GM18511 (cell line): Measurements from ENCODE around the gene MED15.
"Not testable (repeated sequence)": the region's sequence is repeated elsewhere in the genome, so short reads cannot be mapped to it uniquely, and the experiment has no call there.

Experiments
- ATAC-seq: cut with Tn5 transposase; IDR thresholded peaks from one replicate; pipeline ENCODE4 v1.9.1; 2021; ENCODE audit warnings: mild to moderate bottlenecking, moderate library complexity; ENCODE audit not compliant: unreplicated experiment

MED15 gene, protein sequence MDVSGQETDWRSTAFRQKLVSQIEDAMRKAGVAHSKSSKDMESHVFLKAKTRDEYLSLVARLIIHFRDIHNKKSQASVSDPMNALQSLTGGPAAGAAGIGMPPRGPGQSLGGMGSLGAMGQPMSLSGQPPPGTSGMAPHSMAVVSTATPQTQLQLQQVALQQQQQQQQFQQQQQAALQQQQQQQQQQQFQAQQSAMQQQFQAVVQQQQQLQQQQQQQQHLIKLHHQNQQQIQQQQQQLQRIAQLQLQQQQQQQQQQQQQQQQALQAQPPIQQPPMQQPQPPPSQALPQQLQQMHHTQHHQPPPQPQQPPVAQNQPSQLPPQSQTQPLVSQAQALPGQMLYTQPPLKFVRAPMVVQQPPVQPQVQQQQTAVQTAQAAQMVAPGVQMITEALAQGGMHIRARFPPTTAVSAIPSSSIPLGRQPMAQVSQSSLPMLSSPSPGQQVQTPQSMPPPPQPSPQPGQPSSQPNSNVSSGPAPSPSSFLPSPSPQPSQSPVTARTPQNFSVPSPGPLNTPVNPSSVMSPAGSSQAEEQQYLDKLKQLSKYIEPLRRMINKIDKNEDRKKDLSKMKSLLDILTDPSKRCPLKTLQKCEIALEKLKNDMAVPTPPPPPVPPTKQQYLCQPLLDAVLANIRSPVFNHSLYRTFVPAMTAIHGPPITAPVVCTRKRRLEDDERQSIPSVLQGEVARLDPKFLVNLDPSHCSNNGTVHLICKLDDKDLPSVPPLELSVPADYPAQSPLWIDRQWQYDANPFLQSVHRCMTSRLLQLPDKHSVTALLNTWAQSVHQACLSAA

DNA sequence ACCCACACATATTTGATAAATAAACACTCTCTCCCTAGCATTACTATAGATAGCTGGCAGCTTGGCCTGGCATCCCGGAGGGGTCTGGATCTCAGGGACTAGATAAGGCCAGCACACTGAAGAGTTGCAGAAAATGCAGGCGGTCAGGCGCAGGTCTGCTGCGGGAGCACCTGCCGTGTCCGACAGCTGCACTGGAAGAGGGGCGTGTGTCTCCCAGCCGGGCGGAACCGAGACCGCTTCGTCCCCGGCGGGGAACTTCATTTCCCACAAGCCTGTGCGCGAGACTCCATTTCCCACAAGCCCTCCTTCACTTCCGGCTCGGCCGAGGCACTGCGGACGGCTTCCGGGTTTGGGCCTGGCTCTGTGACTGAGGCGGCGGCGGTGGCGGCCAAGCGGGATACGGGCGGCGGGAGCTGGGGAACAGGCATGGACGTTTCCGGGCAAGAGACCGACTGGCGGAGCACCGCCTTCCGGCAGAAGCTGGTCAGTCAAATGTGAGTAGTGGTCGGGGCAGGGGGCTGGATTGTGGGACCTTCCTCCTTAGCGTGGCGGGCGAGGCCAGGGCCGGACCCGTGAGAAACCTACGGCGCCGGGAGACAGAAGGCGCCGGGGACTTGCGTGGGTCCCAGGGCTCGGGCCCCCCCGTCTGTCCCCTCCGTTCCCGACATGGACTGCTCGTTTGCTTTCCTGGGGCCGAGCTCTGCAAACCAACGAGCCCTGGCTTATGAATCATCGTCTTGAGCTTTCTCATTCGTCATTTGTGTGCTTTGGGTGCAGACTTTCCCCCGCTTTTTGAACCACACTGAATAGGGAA is at the start of gene MED15:
TSS of gene MED15 (plus strand) at position 358 of the 814 bp plus-strand sequence. CDS start at position 427, 69 bp downstream.
- peak; percentile 81 for ATAC-seq

DNA sequence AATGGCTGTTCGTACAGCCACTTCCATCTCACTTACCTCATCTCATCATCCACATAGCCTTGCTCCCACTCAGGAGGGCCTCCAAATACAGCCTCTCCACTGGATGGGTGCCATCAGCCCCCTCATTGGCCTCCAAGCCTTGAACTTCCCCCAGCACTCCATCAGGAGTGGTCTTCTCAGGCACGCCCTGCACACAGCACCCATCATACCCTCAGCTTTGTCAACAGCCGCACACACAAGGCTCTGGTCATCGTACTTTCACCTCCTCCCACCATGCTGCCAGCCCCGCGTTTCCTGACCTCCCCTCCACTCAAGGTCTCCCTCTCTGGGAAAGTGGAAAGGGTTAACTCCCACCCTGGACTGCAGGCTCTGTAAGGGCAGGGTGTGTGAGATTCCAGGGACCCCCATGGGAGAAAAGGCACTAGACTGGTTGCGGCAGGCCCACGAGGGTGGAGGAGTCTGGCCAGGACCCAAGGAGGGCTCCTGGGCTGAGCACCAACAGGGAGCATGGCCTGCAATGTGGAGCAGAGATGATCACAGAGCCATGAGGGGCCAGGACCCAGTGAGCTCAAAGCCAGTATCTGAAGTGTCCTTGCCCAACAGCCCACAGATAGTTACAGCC is 48.8 kb upstream of the MED15 start:
- no peak for ATAC-seq

DNA sequence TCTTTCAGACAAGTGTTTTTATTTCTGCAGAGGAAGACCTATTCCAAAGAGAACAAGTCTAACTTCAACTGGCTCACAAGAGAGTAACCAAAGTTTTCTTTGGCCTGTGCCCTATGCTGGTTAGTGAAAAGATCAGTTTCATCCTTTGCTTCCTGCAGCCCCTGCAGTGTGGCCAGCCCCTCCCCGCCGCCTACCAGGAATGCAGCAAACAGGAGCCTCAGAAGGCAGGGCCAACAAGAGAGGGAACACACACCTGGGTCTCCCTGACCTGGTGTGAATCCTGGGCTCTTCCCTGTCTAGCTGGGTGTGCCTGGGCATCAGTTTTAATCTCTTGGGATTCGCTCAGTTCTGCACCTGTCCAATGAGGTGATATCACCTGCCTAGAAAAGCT is 48.3 kb upstream of the MED15 start:
- no peak for ATAC-seq

DNA sequence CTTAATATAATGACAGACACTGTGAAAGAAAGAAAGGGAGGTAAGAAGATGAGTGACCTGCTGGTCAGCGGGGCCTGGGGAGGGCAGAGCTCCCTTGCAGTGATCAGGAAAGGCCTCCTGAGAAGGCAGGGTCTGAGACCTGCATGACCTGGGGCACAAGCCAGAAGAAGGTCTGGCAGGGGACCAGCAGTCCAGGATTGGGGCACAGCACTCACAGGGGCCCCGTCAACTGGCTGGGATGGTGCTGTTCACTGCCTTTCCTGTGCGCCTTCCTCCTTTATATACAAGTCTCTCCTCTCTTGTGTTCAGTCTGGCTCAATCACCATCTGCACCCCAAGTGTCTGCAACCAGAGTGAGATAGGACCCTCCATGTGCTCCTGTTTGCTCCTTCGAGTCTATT is 47.5 kb upstream of the MED15 start:
- ATAC-seq, result no peak

DNA sequence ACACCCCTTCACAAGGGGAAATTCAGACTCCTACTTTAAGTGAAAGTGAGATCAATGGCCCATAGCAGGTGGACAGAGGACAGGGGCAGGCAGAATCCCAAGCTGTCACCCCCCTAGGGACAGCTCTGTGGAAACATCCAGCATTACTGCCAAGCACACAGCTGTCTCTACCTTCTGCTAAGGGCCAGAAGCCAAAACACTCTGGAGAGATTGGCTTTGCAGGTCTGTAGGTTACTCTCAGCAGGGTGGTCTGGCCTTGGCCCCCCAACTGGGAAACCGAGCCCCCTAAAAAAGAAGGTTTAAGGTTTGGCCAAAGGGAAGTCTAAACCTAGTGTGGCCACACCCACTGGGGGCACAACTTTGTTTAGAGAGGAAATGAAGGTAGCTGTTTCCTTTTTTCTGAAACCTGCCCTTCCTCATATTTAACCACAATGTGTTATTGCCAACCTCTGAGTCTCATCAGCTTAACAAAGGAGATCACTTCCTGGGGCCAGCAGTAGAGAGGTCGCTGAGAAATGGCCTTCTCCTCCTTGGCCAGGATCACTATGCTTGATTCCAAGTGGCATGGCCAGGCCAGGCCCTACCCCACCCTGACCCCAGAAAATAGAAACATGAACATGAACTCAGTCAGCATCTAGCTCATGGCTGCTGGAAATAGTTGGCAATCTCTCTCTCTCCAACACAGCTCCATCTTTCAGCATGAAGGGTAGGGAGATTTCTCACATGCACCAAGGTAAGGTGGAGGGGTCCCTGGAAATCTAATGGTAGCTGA is 43.9 kb upstream of the MED15 start:
- no peak for ATAC-seq

DNA sequence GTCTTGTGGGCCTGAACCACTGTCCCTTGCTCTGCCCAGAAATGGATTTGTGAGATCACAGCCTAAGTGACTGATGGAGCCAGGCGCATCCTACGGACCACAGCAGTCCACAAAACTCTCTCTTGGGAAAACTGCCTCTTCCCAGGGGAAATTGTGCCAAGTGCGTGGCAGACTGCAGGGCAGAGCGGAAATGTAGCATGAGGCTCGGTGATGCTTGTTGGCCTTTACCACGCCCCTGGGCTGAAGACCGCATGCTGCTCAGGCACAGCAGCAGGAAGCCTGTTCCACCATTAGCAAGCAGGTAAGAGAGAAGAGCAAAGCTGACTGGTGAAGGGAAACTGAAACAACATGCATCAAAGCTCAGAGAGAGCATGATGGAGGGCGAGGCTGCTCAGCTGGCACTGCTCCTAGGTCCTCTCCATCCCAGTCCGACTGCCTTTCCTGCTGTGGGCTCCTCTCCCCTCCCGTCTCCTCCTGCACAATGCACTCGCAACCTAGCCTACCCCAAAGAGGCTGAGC is 43.3 kb upstream of the MED15 start:
- ATAC-seq, result no peak

DNA sequence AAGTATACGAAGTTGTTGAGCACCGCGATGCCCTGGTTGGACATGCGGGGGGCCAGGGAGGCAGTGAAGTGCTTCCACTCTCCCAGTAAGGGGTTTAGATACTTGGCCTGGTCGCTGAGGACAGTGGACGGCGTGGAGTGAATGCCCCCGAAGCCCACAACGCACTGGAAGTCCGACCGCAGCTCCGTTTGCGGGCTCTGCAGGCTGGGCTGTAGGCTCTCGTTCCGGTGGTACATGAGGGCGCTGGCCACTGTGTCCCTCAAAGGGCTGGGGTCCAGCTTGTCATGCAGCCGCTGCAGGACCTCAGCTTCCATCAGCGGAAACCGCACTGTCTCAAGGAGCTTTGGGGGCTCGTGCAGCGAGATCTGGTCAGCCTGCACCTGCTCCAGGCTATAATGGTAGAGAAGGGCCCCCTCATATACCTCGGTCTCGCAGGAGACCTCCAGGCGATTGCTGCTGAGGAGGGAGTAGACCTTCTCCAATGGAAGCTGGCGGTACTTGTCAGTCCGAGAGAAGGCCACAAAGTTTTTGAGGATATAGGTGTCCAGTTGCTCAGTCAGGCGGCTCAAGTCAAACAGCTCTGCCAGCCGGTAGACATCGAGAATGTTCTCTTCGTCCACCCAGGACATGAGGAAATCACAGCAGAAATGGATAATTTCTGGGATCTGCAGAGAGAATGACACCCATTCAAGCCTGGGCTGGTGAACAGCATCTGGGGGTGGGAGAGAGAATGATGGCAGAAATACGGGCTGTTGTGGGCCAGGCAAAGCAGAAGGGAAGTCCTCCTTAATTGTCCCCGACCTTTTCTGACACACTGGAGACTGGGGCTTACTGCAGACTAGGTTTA is 42.3 kb upstream of the MED15 start:
- ATAC-seq, result no peak

DNA sequence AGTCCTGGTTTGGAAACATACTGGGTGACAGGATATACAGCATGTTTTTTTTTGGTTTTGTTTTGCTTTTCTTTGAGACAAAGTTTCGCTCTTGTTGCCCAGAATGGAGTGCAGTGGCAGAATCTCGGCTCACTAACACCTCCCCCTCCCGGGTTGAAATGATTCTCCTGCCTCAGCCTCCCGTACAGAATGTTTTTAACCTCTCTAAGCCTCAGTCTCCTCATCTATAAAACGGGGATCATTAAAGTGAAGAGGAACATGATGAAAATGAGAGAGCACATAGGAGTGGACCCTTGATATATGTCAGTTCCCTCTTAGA is 41.7 kb upstream of the MED15 start:
- ATAC-seq, result no peak

DNA sequence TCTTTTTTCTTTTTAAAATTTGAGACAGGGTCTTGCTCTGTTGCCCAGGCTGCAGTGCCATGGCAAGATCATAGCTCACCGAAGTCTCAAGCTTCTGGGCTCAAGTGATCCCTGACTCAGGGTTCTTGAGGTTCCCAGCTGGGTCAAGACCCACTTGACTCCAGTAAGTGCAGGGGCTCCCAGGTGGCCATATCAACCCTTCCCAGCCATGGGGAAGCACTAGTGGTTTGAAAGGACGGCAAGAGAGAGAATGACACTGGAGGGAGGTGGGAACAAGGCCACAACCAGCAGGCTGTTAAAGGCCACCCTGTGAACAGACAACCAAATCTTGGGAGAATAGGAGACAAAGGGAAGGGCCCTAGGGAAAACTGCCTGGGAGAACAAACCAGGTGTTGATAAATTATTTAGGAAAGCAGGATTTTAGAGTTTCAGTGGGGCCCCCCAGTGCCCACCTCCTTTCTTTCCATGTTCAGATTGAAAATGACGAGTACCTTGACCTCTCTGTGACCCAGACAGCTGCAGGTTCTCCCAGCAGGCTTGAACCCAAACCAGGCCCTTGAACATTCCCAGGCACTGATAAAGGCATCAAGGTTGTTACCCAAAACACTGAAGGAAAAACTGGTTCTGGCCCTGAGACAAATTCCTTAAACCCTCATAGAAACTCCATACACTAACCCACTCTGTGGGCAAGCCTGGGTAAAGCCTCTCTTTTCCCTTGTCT is 40.6 kb upstream of the MED15 start:
- no peak for ATAC-seq

DNA sequence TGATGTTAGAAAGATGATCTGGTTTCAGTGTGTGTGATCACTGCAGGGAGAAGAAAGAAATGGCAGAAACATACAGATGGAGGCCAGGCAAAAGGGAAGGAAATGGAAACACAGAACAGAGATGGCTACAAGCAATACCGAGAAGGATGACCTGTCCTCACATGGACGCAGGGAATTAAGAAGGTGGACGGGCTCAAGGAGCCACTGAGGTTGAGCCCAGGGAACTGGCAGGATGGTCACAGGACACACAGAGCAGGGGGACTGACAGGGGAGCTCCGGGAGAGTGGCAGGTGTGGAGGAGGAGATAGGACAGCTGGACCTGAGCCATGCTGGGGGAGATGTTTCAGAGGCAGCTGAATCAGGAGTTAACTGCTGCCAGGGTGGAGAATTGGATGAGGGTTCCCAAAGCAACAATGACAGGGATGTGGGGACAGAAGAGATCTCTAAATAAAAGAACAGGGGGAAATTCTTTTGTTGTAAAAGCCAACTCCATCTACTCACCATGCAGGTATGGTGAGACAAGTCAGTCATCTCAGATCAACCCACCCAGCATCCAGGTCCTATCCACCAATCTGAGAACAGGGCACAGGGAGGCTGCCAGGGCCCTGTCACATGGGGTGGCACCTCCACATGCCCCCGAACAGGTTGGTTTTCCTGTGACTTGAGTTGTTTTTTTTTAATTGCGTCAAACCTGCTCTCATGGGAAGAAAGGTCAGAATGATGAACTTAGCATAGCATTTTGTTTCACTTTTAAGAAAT is 38.1 kb upstream of the MED15 start:
- ATAC-seq, result no peak

DNA sequence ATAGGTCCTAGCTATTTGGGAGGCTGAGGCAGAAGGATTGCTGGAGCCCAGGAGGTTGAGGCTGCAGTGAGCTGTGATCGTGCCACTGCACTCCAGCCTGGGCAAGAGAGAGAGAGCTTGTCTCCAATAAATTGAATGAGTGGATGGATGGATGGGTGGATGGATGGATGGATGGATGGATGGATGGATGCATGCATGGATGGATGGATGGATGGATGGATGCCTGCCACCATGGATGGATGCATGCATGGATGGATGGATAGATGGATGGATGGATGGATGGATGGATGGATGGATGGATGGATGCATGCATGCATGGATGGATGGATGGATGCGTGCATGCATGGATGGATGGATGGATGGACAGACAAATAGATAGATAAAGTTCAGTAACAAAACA is 36.9 kb upstream of the MED15 start:
- not testable (repeated sequence) for ATAC-seq

DNA sequence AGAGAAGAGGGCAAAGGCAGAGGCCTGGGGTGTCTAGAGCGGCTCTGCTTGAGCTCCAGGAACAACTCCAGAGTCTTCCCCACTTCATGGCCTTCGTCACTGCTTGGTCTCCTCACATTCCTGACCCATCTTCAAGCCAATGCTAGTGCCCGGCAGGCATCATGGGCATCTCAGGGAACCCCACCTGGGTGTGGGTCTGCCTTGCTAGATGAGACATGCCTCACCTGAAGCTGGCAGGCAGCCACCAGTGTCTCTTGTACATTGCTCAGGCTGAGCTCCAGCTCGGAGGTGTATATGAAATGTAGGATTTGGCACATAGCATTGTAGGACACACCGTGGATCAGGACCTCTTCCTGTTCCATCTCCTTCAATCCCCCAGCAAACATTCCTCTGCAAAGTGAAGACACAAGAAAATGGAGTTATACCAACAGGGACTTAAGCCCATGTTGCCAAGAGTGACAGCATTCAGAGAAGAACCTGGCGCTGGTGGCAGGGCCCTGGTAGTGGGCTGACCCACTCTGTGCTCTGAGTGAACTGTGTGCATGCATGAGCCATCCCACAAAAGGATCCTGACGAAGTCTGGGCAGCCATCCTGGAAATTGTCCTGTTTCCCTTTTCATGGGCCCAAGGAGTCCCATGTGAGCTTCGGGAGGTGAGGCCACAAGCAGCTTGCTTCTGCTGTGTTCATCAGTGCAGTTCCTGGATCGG is 36.1 kb upstream of the MED15 start:
- ATAC-seq, result no peak

DNA sequence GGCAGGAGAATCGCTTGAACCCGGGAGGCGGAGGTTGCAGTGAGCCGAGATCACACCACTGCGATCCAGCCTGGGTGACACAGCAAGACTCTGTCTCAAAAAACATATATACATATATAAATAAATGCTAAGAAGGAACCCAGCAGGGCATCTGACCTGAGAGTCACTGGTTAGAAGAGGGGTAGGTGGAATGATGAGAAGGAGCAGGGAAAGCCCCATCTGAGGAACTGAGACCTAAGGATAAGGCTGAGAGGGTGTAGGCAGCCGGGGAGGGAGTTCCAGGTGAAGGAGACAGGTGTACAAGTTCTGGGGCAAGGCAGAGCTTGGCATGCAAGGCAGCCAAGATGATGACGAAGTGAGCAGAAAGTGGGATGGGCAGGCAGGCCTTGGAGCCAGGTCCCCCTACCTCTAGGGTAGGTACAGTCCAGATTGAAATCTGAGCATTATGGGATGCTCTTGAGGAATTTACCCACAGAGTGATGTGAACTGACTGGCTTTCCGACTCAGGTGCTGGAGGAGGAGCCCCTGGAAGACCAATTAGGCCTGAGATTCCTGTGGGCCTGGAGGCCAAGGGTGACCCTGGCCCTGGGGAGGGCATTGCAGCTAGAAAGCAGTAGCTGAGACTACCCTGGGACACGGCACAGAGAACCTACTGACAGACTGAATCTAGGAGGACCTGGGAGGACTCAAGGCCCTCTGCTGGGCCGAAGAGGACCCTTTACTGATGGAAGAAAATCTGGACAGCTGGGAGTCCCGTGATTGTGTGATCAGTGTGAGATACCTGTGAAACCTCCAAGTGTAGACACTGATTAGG is 34.6 kb upstream of the MED15 start:
- no peak for ATAC-seq

DNA sequence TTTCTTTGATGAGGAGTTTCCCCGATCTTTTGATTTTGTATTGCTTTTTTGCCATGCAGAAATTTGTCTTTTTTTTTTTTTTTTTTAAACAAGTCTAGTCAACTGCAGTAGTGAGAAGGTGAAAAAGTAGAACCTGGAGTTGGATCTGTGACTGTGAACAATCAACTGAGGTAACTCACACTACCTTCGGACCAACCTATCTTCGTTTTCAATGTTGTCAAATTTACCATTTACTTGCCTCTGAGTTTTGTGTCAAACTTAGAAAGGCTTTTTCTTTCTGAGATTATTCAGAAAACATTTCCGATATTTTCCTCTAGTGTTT is 32.3 kb upstream of the MED15 start:
- ATAC-seq, result no peak

DNA sequence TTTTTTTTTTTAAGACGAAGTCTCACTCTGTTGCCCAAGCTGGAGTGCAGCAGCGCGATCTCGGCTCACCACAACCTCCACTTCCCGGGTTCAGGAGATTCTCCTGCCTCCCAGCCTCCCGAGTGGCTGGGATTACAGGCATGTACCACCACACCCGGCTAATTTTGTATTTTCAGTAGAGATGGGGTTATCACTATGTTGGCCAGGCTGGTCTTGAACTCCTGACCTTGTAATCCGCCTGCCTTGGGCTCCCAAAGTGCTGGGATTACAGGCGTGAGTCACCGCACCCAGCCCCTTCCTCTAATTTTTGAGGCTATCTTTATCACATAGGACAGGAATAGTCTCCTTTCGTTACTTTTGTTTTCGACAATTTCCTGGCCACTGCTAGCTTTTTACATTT is 31.8 kb upstream of the MED15 start:
- ATAC-seq, result not testable (repeated sequence)

DNA sequence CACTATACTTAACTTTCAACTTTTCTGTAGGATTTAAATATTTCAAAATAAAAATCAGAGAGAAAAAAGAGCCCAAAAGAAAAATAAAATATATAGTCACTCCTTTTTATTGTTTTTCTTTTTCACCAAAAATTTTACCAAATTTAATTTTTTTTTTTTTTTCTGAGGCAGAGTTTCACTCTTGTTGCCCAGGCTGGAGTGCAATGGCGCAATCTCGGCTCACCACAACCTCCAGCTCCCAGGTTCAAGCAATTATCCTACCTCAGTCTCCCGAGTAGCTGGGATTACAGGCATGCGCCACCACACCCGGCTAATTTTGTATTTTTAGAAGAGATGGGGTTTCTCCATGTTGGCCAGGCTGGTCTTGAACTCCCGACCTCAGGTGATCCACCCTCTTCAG is 29.4 kb upstream of the MED15 start:
- not testable (repeated sequence) for ATAC-seq
